Lung (tissue), 12 donors: ENCODE data around the gene MVB12B. TPM values are rescaled to one million over a fixed set of nuclear protein-coding genes. Genes with fewer than 3 reads are reported as not detected.

Experiments
- ATAC-seq: fragments of 200-7000 bp; cut with Tn5 transposase; one replicate; pipeline ENCODE4 v1.9.1; 2020; ENCODE audit warnings: moderate number of reproducible peaks; ENCODE audit not compliant: insufficient read depth, low FRiP score
- DNase-seq, 3 donors: peaks; one replicate each; pipeline ENCODE4 v3.0.0-alpha.2; 2013 to 2017
- H3K27ac ChIP-seq, 2 donors: one replicate each; pipeline ENCODE4 v1.5.1; 2013; ENCODE audit warnings: mild to moderate bottlenecking in 2 of 2, moderate library complexity in 2 of 2, control low read depth in 1 of 2, inconsistent platforms in 1 of 2, low read depth in 1 of 2, low read length in 1 of 2
- H3K27me3 ChIP-seq, 3 donors: one replicate each; pipeline ENCODE4 v1.5.1; 2013; ENCODE audit warnings: low read length in 2 of 3; ENCODE audit not compliant: control insufficient read depth in 3 of 3, insufficient read depth in 3 of 3
- H3K36me3 ChIP-seq, 4 donors: one replicate each; pipeline ENCODE4 v1.5.1; 2013; ENCODE audit warnings: low read length in 4 of 4, mild to moderate bottlenecking in 1 of 4, moderate library complexity in 1 of 4; ENCODE audit not compliant: control insufficient read depth in 4 of 4, insufficient read depth in 4 of 4
- H3K4me1 ChIP-seq, 5 donors: one replicate each; pipeline ENCODE4 v1.5.1; 2013; ENCODE audit warnings: low read length in 5 of 5, mild to moderate bottlenecking in 2 of 5, moderate library complexity in 1 of 5; ENCODE audit not compliant: control insufficient read depth in 5 of 5, insufficient read depth in 5 of 5
- H3K4me3 ChIP-seq: one replicate; pipeline ENCODE4 v1.5.1; 2013; ENCODE audit warnings: mild to moderate bottlenecking, control low read depth, moderate library complexity
- H3K9ac ChIP-seq, 2 donors: one replicate each; pipeline ENCODE4 v1.5.1; 2013; ENCODE audit warnings: low read length in 2 of 2, control low read depth in 1 of 2; ENCODE audit not compliant: insufficient read depth in 1 of 2
- H3K9me3 ChIP-seq, 4 donors: one replicate each; pipeline ENCODE4 v1.5.1; 2013; ENCODE audit warnings: low read length in 3 of 4, mild to moderate bottlenecking in 1 of 4, moderate library complexity in 1 of 4; ENCODE audit not compliant: control insufficient read depth in 4 of 4, insufficient read depth in 3 of 4
- WGBS, 2 donors: extraction: QIAGEN DNeasy Blood & Tissue Kit; methylation state at CpG; one replicate each; pipeline ENCODE4 v1.1.7; 2013; 5-methylcytosine and 5-hydroxymethylcytosine counted together
- polyA plus RNA-seq, 2 donors: library from polyadenylated mRNA; stranded (reverse); fragments of 200-250 nt; gene quantifications; one replicate each; pipeline ENCODE4 v1.2.1, GENCODE V29; 2013
- total RNA-seq, 2 donors: library from RNA; depleted of rRNA in 1 of 2; stranded (reverse); fragments of >200 nt in 1 of 2; gene quantifications; one replicate each; pipeline ENCODE4 v1.2.1, GENCODE V29; 2014 to 2021
- TF ChIP-seq, protein P1 (sequence below): IDR thresholded peaks from 2 replicates; pipeline ENCODE4 v1.5.1; 2012; ENCODE audit warnings: mild to moderate bottlenecking; ENCODE audit errors: control extremely low read depth, extremely low read depth
- donor health status: control.
- donor health status: control.
- donor health status: Bipolar disorder and iron deficiency.
- donor health status: healthy.
- donor health status: DM: yes; HTN: yes; CAD: no.

Gene MVB12B
- total and polyA plus RNA-seq, 4 donors = 9.5 to 33.6 (median 16.5) TPM

GRCh38 chr9:126397056-126397455 lies 70.4 kb downstream of the MVB12B start:
- TF ChIP-seq, protein P1, sequence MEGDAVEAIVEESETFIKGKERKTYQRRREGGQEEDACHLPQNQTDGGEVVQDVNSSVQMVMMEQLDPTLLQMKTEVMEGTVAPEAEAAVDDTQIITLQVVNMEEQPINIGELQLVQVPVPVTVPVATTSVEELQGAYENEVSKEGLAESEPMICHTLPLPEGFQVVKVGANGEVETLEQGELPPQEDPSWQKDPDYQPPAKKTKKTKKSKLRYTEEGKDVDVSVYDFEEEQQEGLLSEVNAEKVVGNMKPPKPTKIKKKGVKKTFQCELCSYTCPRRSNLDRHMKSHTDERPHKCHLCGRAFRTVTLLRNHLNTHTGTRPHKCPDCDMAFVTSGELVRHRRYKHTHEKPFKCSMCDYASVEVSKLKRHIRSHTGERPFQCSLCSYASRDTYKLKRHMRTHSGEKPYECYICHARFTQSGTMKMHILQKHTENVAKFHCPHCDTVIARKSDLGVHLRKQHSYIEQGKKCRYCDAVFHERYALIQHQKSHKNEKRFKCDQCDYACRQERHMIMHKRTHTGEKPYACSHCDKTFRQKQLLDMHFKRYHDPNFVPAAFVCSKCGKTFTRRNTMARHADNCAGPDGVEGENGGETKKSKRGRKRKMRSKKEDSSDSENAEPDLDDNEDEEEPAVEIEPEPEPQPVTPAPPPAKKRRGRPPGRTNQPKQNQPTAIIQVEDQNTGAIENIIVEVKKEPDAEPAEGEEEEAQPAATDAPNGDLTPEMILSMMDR = no peak
- Histone ChIP-seq H3K4me1 (peaks cover 0 to 16% (median 0%) of the 10 kb centered on the region in 5 donors), H3K9ac (no peak overlapping the region), H3K9me3 (no peaks in the 10 kb centered on the region), H3K4me3 (no peak overlapping the region), H3K36me3 (peaks cover 0 to 26% (median 6%) of the 10 kb centered on the region in 4 donors), H3K27me3 (no peaks in the 10 kb centered on the region), H3K27ac (peak overlapping the region in 1 of 2 donors; percentile 42)
- ATAC-seq = no peak
- DNase-seq = no peak
- 70 to 79% methylated on average over 5 of the region's 5 CpGs for WGBS, 2 donors

DNA sequence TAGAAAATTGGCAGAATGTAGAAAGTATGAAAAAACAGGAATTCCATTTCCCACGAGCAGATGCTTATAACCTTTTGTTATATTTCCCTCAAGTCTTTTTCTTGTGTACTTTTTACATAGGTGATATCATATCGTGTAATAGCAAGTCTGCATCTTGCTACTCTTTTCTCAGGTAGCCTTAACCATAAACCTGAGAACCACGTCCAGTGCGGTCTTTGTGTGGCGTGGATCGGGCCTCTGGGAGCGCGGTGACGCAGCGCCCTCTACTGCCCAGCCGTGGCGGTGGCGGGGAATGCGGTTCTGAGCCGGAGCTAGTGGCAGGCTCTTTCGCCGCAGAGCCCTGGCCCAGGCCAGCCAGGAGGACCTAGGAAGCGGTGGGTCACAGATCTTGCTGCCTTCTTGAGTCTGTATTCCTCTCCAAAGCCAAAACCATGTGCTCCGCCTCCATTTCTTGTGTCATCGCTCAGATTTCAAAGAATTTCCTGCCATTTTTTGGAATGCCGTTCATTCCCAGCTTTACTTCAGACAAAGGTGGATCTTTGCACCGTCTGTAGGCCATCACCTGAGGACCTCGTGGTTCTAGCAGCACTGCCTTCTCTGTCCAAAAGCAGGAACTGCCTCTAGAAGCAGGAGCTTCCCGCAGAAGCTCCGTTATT lies 71.9 kb downstream of the MVB12B start:
- H3K27ac ChIP-seq = no peak overlapping the region
- ATAC-seq = peak; percentile 44

GRCh38 chr9:126399251-126399650 lies 72.6 kb downstream of the MVB12B start:
- no peak overlapping the region for H3K4me3 ChIP-seq
- ATAC-seq (no peak), DNase-seq (no peak)
- 94 to 98% methylated on average over 8 of the region's 8 CpGs for whole genome bisulfite sequencing, 2 donors
- TF ChIP-seq, protein P1 = no peak
- H3K4me1 ChIP-seq = peaks cover 0 to 2% (median 0%) of the 10 kb centered on the region in 5 donors
- no peaks in the 10 kb centered on the region for H3K27me3 ChIP-seq
- no peaks in the 10 kb centered on the region for H3K9me3 ChIP-seq
- H3K9ac ChIP-seq = no peak overlapping the region
- H3K27ac ChIP-seq = no peak overlapping the region
- peaks cover 0 to 18% (median 5%) of the 10 kb centered on the region in 4 donors for H3K36me3 ChIP-seq

More for the DNA sequence above, 71.9 kb downstream of the MVB12B start:
- H3K36me3 ChIP-seq = peaks cover 0 to 24% (median 6%) of the 10 kb centered on the region in 4 donors
- no peak overlapping the region for H3K4me3 ChIP-seq
- no peak overlapping the region for H3K9ac ChIP-seq
- peaks cover 0 to 5% (median 0%) of the 10 kb centered on the region in 5 donors for H3K4me1 ChIP-seq
- TF ChIP-seq, protein P1 = peak; percentile 98
- DNase-seq = peak; percentile 72 to 82 (median 75)
- 28 to 30% methylated on average over 25 of the region's 25 CpGs for WGBS, 2 donors
- H3K9me3 ChIP-seq = no peaks in the 10 kb centered on the region
- no peaks in the 10 kb centered on the region for H3K27me3 ChIP-seq
